Uterus (tissue), 2 donors: ENCODE data around the gene SGMS1.
"Not testable (repeated sequence)": the region's sequence is repeated elsewhere in the genome, so short reads cannot be mapped to it uniquely, and the experiment has no call there.

Source experiments
- POLR2A ChIP-seq, 2 donors: fragments of 450-650 bp; IDR thresholded peaks; one replicate each; pipeline ENCODE4 v1.6.1; 2016; ENCODE audit warnings: antibody characterized with exemption in 2 of 2, mild to moderate bottlenecking in 1 of 2, moderate library complexity in 1 of 2
- TF ChIP-seq, protein P1 (sequence below), 4 experiments: fragments of 200-600 bp in 2 of 4; fragments of 450-650 bp in 2 of 4; sonication (generic) in 2 of 4; IDR thresholded peaks; one replicate each; pipeline ENCODE4 v1.5.1; 2016 to 2019; ENCODE audit warnings: antibody characterized with exemption in 4 of 4, mild to moderate bottlenecking in 2 of 4, moderate library complexity in 1 of 4

DNA sequence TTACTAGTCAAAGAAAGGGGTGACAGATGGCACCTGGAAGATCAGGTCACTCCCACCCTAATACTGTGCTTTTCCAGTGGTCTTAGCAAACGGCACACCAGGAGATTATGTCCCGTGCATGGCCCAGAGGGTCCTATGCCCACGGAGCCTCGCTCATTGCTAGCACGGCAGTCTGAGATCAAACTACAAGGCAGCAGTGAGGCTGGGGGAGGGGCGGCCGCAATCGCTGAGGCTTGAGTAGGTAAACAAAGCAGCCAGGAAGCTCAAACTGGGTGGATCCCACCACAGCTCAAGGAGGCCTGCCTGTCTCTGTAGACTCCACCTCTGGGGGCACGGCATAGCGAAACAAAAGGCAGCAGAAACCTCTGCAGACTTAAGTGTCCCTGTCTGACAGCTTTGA is 361.1 kb downstream of the SGMS1 start:
- TF ChIP-seq, protein P1, sequence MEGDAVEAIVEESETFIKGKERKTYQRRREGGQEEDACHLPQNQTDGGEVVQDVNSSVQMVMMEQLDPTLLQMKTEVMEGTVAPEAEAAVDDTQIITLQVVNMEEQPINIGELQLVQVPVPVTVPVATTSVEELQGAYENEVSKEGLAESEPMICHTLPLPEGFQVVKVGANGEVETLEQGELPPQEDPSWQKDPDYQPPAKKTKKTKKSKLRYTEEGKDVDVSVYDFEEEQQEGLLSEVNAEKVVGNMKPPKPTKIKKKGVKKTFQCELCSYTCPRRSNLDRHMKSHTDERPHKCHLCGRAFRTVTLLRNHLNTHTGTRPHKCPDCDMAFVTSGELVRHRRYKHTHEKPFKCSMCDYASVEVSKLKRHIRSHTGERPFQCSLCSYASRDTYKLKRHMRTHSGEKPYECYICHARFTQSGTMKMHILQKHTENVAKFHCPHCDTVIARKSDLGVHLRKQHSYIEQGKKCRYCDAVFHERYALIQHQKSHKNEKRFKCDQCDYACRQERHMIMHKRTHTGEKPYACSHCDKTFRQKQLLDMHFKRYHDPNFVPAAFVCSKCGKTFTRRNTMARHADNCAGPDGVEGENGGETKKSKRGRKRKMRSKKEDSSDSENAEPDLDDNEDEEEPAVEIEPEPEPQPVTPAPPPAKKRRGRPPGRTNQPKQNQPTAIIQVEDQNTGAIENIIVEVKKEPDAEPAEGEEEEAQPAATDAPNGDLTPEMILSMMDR (IDR thresholded peaks at IDR 0.05) = not testable (repeated sequence)
- TF ChIP-seq POLR2A (IDR thresholded peaks at IDR 0.05) = not testable (repeated sequence)
